ENCODE results near the gene ZNF540.

GRCh38 chr19:37594982-37595382, 306 bp downstream of the ZNF540 start:
- TF ChIP-seq CTCF (IDR thresholded peaks at IDR 0.05) (no peak), POLR2A (IDR thresholded peaks at IDR 0.05) (no peak)
